ENCODE results near the gene ZNF791.

GRCh38 chr19:12649941-12650340, 39.2 kb downstream of the ZNF791 start:
- TF ChIP-seq CTCF (IDR thresholded peaks at IDR 0.05) (no peak), EZH2phosphoT487 (IDR thresholded peaks at IDR 0.05) (no peak)

Measured in neural progenitor cell (in vitro differentiated cells).